ENCODE measurements around the gene TNFRSF21. TPM values are rescaled to one million over a fixed set of nuclear protein-coding genes. Genes with fewer than 3 reads are reported as not detected.

TNFRSF21 gene
- total RNA-seq, 2 experiments from 2014 or later: 2.3 to 2.5 TPM

- TF ChIP-seq CTCF (IDR thresholded peaks at IDR 0.05): no peak
- POLR2A ChIA-PET: no interaction called here
These were observed 8.3 kb downstream of the TNFRSF21 start for GRCh38 chr6:47301441-47301840.

GRCh38 chr6:47300417-47300816 is 9.3 kb downstream of the TNFRSF21 start:
- no peak for DNase-seq
- Mint-ChIP-seq H3K4me3 (no peak overlapping the region), H3K9me3 (no peaks in the 10 kb centered on the region), H3K27ac (no peak overlapping the region), H3K36me3 (ENCODE audit: low read depth) (no peaks in the 10 kb centered on the region), H3K27me3 (peaks cover 9% of the 10 kb centered on the region), H3K4me1 (ENCODE audit: low read depth) (no peaks in the 10 kb centered on the region)
- no peak for TF ChIP-seq CTCF (IDR thresholded peaks at IDR 0.05)
- CTCF ChIA-PET: interaction anchor here (0.9 to 1.1 kb wide), 2 partner anchors 9 to 203 kb away, joined by 3 read pairs; partner anchors contain the start of gene TNFRSF21
- intact Hi-C loops (cut with micrococcal nuclease): no loop called here
- no peak for ATAC-seq
- POLR2A ChIA-PET: no interaction called here

More at GRCh38 chr6:47301441-47301840, 8.3 kb downstream of the TNFRSF21 start:
- Mint-ChIP-seq H3K4me1 (ENCODE audit: low read depth) (no peaks in the 10 kb centered on the region), H3K27me3 (peaks cover 14% of the 10 kb centered on the region), H3K36me3 (ENCODE audit: low read depth) (no peaks in the 10 kb centered on the region), H3K4me3 (no peak overlapping the region), H3K9me3 (no peaks in the 10 kb centered on the region), H3K27ac (no peak overlapping the region)
- ATAC-seq: no peak
- intact Hi-C loops (cut with micrococcal nuclease): no loop called here
- CTCF ChIA-PET: interaction anchor here (0.6 to 0.9 kb wide), 2 partner anchors 8 to 64 kb away, joined by 3 read pairs; partner anchors contain the start of gene TNFRSF21
- no peak for DNase-seq

GRCh38 chr6:47299965-47300364 is 9.7 kb downstream of the TNFRSF21 start:
- no peaks in the 10 kb centered on the region for H3K36me3 Mint-ChIP-seq (ENCODE audit: low read depth)
- intact Hi-C loops (cut with micrococcal nuclease): no loop called here

GRCh38 chr6:47298475-47298874 is 11.2 kb downstream of the TNFRSF21 start:
- Mint-ChIP-seq H3K27ac (no peak overlapping the region), H3K4me1 (ENCODE audit: low read depth) (no peaks in the 10 kb centered on the region), H3K9me3 (no peaks in the 10 kb centered on the region), H3K27me3 (peaks cover 13% of the 10 kb centered on the region), H3K4me3 (no peak overlapping the region), H3K36me3 (ENCODE audit: low read depth) (no peaks in the 10 kb centered on the region)
- POLR2A ChIA-PET: no interaction called here
- DNase-seq (no peak), ATAC-seq (no peak)
- no peak for TF ChIP-seq CTCF (IDR thresholded peaks at IDR 0.05)
- CTCF ChIA-PET: interaction anchor here (1.1 kb wide), 1 partner anchor 12 kb away, joined by 3 read pairs; no protein-coding TSS in a partner anchor
- intact Hi-C loops (cut with micrococcal nuclease): no loop called here

More at GRCh38 chr6:47299965-47300364, 9.7 kb downstream of the TNFRSF21 start:
- Mint-ChIP-seq H3K4me1 (ENCODE audit: low read depth) (no peaks in the 10 kb centered on the region), H3K4me3 (no peak overlapping the region), H3K27me3 (peaks cover 12% of the 10 kb centered on the region), H3K9me3 (no peaks in the 10 kb centered on the region), H3K27ac (no peak overlapping the region)
- CTCF ChIA-PET: interaction anchor here (1.1 kb wide), 1 partner anchor 202 kb away, joined by 3 read pairs; no protein-coding TSS in a partner anchor
- POLR2A ChIA-PET: no interaction called here
- TF ChIP-seq CTCF (IDR thresholded peaks at IDR 0.05): no peak
- ATAC-seq (no peak), DNase-seq (no peak)

- H3K4me1 Mint-ChIP-seq (ENCODE audit: low read depth): no peaks in the 10 kb centered on the region
- H3K9me3 Mint-ChIP-seq: peaks cover 9% of the 10 kb centered on the region
- intact Hi-C loops (cut with micrococcal nuclease): no loop called here
- no peak overlapping the region for H3K27ac Mint-ChIP-seq
- POLR2A ChIA-PET: no interaction called here
- CTCF ChIA-PET: no interaction called here
- H3K36me3 Mint-ChIP-seq (ENCODE audit: low read depth): no peaks in the 10 kb centered on the region
- H3K27me3 Mint-ChIP-seq: peaks cover 11% of the 10 kb centered on the region
- no peak for TF ChIP-seq CTCF (IDR thresholded peaks at IDR 0.05)
- no peak for DNase-seq
- no peak for ATAC-seq
- H3K4me3 Mint-ChIP-seq: no peak overlapping the region
These were observed 14.7 kb downstream of the TNFRSF21 start for GRCh38 chr6:47294990-47295389.

All from activated CD8-positive, alpha-beta T cell treated with anti-CD3 and anti-CD28 coated beads for 36 hours (primary cell).